GM12801 (cell line): ENCODE data around the gene FILIP1L.

Experiments
- CTCF ChIP-seq: IDR thresholded peaks from one replicate; pipeline ENCODE4 v1.5.1; 2011; ENCODE audit warnings: control low read depth; ENCODE audit not compliant: insufficient read length; ENCODE audit errors: extremely low read depth

Gene FILIP1L

DNA sequence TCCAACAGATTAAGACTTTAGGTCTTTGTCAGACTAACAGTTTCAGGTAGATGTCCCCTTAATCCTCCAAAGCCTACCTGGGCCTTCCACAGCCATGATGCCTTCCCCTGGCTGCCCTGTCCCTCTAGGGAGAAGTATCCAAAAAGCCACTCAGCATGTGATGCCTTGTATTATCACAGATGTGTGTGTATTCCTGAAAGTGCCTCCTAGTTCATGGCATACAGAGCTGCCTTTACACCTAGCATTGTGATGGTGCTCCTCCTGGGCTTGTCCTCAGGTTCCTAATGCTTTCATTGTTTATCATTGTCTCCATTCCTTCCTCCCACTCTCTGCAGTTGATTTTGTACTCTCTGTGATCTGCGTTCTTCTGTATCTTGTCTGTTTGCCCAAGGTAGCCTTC, 253.1 kb downstream of the FILIP1L start:
- TF ChIP-seq CTCF: no peak

GRCh38 chr3:99859825-99860224, 254.5 kb downstream of the FILIP1L start:
- TF ChIP-seq CTCF: no peak

GRCh38 chr3:99858469-99858868, 255.8 kb downstream of the FILIP1L start:
- TF ChIP-seq CTCF: no peak

DNA sequence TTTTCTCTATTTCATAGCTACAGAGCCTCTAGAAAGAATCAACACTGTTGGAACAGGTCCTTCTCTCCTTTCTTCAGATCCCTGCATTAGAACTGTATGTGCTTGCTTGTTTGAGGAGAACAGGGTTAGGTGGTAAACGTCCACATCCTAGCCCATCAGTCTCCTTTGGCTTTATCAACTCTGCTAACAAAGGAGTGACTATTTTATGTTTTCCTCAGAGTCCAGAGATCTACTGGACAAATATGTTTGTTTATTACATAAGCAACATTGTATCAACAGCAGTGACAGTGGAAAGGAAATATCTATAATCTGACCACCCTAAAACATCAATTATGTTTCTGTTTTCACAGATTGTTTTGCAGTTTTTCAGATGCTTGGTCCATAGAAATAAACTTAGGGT, 257.0 kb downstream of the FILIP1L start:
- TF ChIP-seq CTCF: no peak

DNA sequence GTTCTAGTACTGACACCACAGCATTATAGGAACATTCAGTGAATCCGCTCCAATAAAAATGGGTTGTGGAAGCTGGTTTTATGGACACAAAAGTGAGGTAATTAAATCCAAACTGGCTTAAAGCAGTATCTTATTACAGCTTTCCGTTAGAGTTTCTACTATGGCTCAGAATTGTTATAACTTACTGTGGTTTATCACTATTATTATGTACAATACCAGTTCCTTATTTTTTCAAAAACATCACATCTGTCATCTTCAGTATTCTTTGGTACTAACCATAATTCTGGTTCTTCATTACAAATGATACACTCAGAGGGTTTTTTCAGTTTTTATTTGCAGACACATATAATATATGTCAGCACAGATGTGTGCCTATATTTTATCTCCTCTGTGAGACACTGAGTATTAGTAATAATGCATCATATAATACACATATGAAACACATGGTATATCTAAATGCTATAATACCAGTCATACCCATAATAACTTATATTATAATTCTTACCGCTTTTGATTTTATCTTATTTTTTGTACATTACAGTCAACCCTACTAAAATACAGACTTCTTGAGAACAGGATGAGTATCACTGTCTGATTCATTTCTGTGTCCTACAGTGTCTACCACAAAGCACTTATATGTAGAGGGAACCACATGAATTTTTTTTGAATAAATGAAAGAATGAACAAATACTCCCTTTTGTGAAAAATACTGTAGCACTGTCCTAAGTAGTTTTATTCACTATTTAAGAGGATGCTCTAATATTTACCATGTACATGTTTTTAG, 257.7 kb downstream of the FILIP1L start:
- TF ChIP-seq CTCF: no peak

- TF ChIP-seq CTCF: no peak
Observed at GRCh38 chr3:99855900-99856299, 258.4 kb downstream of the FILIP1L start.

- TF ChIP-seq CTCF: no peak
Observed at GRCh38 chr3:99854756-99855298, 259.5 kb downstream of the FILIP1L start.
